HepG2 (cell line): ENCODE measurements around the gene NEDD8. TPM values are rescaled to one million over a fixed set of nuclear protein-coding genes. Genes with fewer than 3 reads are reported as not detected.

Source experiments
- ATF1 ChIP-seq: IDR thresholded peaks from 2 replicates; pipeline ENCODE4 v1.6.1; 2016; ENCODE audit warnings: mild to moderate bottlenecking, control low read depth
- ATRX ChIP-seq: sonication (generic); formaldehyde crosslinking; IDR thresholded peaks from 2 replicates; pipeline ENCODE4 v1.4.0; 2020; ENCODE audit warnings: missing genetic modification reagents, borderline replicate concordance
- BCLAF1 ChIP-seq: fragments of 450-650 bp; IDR thresholded peaks from 2 replicates; pipeline ENCODE4 v1.6.1; 2017; ENCODE audit warnings: mild to moderate bottlenecking
- DNMT3B ChIP-seq: conservative IDR thresholded peaks from 2 replicates; pipeline ENCODE4 v1.6.1; 2016; ENCODE audit warnings: missing biosample characterization, control low read depth
- DPF2 ChIP-seq: sonication (generic); formaldehyde crosslinking; IDR thresholded peaks from 2 replicates; pipeline ENCODE4 v1.4.0; 2020; ENCODE audit warnings: mild to moderate bottlenecking, low read depth, missing genetic modification reagents, borderline replicate concordance
- FOSL2 ChIP-seq: sonication (generic); formaldehyde crosslinking; IDR thresholded peaks from 2 replicates; pipeline ENCODE4 v1.4.0; 2020; ENCODE audit warnings: missing genetic modification reagents
- HINFP ChIP-seq: sonication (generic); formaldehyde crosslinking; IDR thresholded peaks from 2 replicates; pipeline ENCODE4 v1.4.0; 2020; ENCODE audit warnings: low read depth, mild to moderate bottlenecking, missing genetic modification reagents
- SIN3B ChIP-seq: fragments of 150-350 bp; IDR thresholded peaks from 2 replicates; pipeline ENCODE4 v1.6.1; 2014; ENCODE audit warnings: low read length
- ZBTB21 ChIP-seq: sonication (generic); formaldehyde crosslinking; IDR thresholded peaks from 2 replicates; pipeline ENCODE4 v1.4.0; 2020; ENCODE audit warnings: missing genetic modification reagents
- ZBTB7A ChIP-seq: sonication (generic); formaldehyde crosslinking; IDR thresholded peaks from 2 replicates; pipeline ENCODE4 v1.8.0; 2022; ENCODE audit warnings: mild to moderate bottlenecking, missing genetic modification reagents
- ZMYM2 ChIP-seq: sonication (generic); formaldehyde crosslinking; IDR thresholded peaks from 2 replicates; pipeline ENCODE4 v1.8.0; 2022; ENCODE audit warnings: mild to moderate bottlenecking, missing genetic modification reagents
- ZNF10 ChIP-seq: sonication (generic); formaldehyde crosslinking; IDR thresholded peaks from 2 replicates; pipeline ENCODE4 v1.4.0; 2020; ENCODE audit warnings: mild to moderate bottlenecking, low read depth, missing genetic modification reagents, borderline replicate concordance
- ZNF276 ChIP-seq: sonication (generic); formaldehyde crosslinking; IDR thresholded peaks from 2 replicates; pipeline ENCODE4 v1.4.0; 2020; ENCODE audit warnings: mild to moderate bottlenecking, low read depth, missing genetic modification reagents
- ZNF468 ChIP-seq: sonication (generic); formaldehyde crosslinking; IDR thresholded peaks from 2 replicates; pipeline ENCODE4 v1.8.0; 2022; ENCODE audit warnings: mild to moderate bottlenecking, moderate library complexity, missing genetic modification reagents
- ZNF503 ChIP-seq: sonication (generic); formaldehyde crosslinking; IDR thresholded peaks from 2 replicates; pipeline ENCODE4 v1.4.0; 2020; ENCODE audit warnings: missing genetic modification reagents
- ZNF761 ChIP-seq: sonication (generic); formaldehyde crosslinking; conservative IDR thresholded peaks from 2 replicates; pipeline ENCODE4 v1.4.0; 2020; ENCODE audit warnings: mild to moderate bottlenecking, missing genetic modification reagents
- ZNF776 ChIP-seq: sonication (generic); formaldehyde crosslinking; IDR thresholded peaks from 2 replicates; pipeline ENCODE4 v1.4.0; 2020; ENCODE audit warnings: mild to moderate bottlenecking, missing genetic modification reagents
- polyA plus RNA-seq, 8 experiments: library from polyadenylated mRNA; depleted of rRNA in 3 of 8; stranded (reverse) in 7 of 8; unstranded in 1 of 8; fragments of >200 nt; fragmentation: Illumina TruSeq in 4 of 8; extraction: Trizol in 4 of 8; gene quantifications; 2 replicates each; pipeline versions ENCODE4 v1.2.1 to v1.2.3, GENCODE V29; 2011 to 2016; ENCODE audit warnings: low read depth in 4 of 8, missing spikeins in 1 of 8, mixed read lengths in 1 of 8; ENCODE audit not compliant: insufficient read depth in 1 of 8
- total RNA-seq, 5 experiments: library from RNA; depleted of rRNA; stranded (reverse); fragments of >200 nt; fragmentation: Illumina TruSeq; extraction: Trizol; gene quantifications; 2 replicates each; pipeline ENCODE4 v1.2.3, GENCODE V29; 2016; ENCODE audit warnings: low read depth in 1 of 5
- TF ChIP-seq, protein P1 (sequence below): sonication (generic); formaldehyde crosslinking; IDR thresholded peaks from 2 replicates; pipeline ENCODE4 v1.4.0; 2020; ENCODE audit warnings: missing genetic modification reagents

The NEDD8 gene
- total and polyA plus RNA-seq, 2 of the 13 experiments (the other 11 are each of a cell fraction or from before 2014, with no cell fraction given) = 535 to 713 TPM

DNA sequence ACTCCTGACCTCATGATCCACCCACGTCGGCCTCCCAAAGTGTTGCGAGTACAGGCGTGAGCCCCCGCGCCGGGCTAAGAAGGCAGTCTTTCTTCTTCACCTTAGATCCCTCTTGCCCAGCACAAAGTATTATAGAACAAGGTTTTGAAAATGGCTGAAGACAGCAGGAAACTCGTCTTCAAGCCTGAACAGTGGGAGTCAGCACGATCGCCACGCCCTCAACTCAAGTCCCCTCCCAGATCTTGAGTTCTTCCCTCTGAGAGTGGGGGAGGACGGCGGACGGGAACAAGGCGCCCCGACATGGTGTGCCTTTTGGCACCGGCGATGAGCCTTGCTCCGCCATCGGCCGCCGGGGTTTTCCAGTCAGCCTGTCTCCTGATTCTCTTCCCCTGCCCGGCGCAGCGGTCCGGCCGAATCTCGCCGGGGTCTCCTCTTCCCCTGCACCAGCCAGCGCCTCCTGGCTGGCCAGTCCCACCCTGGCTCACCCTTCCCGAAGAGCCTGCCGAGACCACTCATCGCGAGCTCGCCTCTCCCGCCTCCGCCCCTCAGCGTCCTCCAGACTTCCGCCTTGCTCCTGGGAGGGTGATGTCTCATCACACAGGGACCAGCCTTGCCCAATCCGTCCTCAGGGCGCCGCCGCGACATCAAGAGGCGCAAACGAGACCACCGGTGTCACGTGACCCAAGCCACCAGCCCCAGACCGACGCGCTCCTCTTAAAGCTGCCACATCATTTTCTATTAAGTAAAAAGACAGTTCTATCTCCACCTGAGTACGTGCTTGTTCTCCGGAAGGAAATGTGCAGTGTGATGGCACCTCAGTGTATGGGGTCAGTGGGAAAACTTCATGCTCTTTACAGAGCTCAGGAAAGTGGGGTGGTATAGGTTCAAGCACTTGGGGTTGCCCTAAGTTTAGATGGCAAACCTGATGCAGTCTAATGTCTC lies 19.0 kb downstream of the NEDD8 start, which contains the start of gene CHMP4A (continued):
- TF ChIP-seq BCLAF1 (no peak), SIN3B (peak; percentile 95), ZNF503 (CRISPR knock-in tag) (peak; percentile 82), FOSL2 (CRISPR knock-in tag) (peak; percentile 90), DPF2 (peak; percentile 48; the same call in 1 of the 2 replicates), HINFP (CRISPR knock-in tag) (peak; percentile 92), ZNF10 (CRISPR knock-in tag) (peak; percentile 69; the same call in 1 of the 2 replicates), ZBTB7A (CRISPR knock-in tag) (peak; percentile 95), ZNF761 (peak; percentile 98), ZNF468 (no peak; the same call in 1 of the 2 replicates), DNMT3B (CRISPR knock-in tag) (no peak; the same call in 1 of the 2 replicates), ATF1 (CRISPR knock-in tag) (no peak), ZNF776 (peak; percentile 98), ZNF276 (CRISPR knock-in tag) (peak; percentile 96), ATRX (no peak), ZMYM2 (CRISPR knock-in tag) (no peak), ZBTB21 (CRISPR knock-in tag) (no peak)
- TF ChIP-seq, protein P1, sequence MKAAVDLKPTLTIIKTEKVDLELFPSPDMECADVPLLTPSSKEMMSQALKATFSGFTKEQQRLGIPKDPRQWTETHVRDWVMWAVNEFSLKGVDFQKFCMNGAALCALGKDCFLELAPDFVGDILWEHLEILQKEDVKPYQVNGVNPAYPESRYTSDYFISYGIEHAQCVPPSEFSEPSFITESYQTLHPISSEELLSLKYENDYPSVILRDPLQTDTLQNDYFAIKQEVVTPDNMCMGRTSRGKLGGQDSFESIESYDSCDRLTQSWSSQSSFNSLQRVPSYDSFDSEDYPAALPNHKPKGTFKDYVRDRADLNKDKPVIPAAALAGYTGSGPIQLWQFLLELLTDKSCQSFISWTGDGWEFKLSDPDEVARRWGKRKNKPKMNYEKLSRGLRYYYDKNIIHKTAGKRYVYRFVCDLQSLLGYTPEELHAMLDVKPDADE (CRISPR knock-in tag) = peak; percentile 99
